GM19372 (cell line): Measurements from ENCODE around the gene FAM229A.
A peak's percentile ranks its signal among the peaks of the same experiment; 100 is the strongest.
"Not testable (repeated sequence)": the region's sequence is repeated elsewhere in the genome, so short reads cannot be mapped to it uniquely, and the experiment has no call there.

Source experiments
- ATAC-seq: cut with Tn5 transposase; IDR thresholded peaks from one replicate; pipeline ENCODE4 v1.9.1; 2021; ENCODE audit warnings: mild to moderate bottlenecking, low read depth, moderate library complexity; ENCODE audit not compliant: unreplicated experiment

FAM229A gene

GRCh38 chr1:32377541-32378220, 15.4 kb upstream of the FAM229A start:
- no peak for ATAC-seq

- ATAC-seq: no peak
Measured at GRCh38 chr1:32376199-32376598, 13.9 kb upstream of the FAM229A start.

DNA sequence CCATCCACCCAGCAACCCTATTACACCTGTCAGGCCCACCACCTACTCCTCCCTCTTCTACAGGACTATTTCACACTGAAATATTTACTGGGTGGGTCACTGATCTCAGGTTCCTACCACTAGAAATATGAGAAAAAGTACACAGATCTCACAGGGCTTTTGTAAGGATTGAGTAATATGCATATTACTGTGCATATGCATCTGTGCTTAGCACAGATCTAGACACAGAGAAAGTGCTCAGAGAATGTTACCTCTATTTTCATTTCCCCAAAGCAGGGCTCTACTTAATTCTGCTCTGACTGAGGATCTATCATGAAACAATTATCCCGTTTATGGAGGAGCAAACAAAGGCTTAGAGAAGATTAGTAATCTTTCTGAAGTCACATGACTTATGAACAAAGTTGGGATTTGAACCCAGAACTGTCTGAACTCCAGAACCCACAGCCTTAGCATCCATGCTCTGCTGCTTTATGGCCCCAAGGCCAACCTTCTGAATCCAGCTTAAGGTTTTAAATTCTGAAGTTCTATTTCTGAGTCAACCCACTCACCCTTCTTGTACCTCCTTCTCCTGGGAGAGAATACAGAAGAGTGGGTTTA, 11.8 kb upstream of the FAM229A start:
- ATAC-seq: no peak

- ATAC-seq: no peak
Measured at GRCh38 chr1:32372149-32372756, 10.0 kb upstream of the FAM229A start.

GRCh38 chr1:32367912-32368635, 5.8 kb upstream of the FAM229A start:
- ATAC-seq: no peak

DNA sequence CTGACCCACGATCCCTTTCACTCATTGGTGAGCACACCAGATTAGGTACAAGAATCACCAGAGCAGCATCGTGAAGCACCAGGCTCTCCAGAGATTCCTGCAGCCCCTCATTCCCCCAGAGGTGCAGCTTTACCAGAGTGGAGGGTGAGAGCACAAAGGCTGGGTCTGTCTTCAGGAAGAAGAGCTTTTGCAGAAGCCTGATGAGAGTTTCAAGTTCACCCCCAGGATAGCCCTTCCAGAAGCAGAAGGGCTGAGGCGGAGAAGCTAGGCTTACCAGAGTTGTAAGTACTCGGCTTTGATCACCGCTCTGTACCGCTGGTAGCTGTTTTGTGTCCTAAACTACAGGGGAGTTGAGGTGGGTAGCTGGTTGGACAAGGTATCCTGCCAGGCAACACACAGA, 3.2 kb upstream of the FAM229A start:
- ATAC-seq: no peak

DNA sequence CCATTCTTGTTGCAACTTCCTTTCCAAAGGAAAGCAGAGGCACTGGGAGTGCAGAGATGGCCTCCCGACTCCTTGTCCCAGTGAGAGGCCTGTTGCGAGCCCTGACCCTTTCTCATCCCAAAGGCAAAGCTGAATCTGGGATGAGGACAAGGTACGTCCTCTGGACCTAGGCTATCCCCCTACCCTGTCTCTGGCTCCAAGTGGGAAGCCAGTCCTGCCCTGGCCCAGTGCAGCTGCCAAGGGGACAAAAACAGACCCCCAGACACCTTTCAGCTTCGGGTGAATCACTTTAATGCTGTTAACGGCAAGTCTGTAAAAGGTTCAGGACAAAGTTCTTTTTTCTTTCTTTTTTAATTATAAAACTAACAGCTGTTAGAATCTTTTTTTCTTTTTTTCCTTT, 2.6 kb upstream of the FAM229A start:
- ATAC-seq: no peak

GRCh38 chr1:32363713-32364112, 1.4 kb upstream of the FAM229A start:
- no peak for ATAC-seq

GRCh38 chr1:32361674-32362473, 411 bp downstream of the FAM229A start:
- ATAC-seq: no peak

GRCh38 chr1:32361308-32361673, 994 bp downstream of the FAM229A start:
- no peak for ATAC-seq

DNA sequence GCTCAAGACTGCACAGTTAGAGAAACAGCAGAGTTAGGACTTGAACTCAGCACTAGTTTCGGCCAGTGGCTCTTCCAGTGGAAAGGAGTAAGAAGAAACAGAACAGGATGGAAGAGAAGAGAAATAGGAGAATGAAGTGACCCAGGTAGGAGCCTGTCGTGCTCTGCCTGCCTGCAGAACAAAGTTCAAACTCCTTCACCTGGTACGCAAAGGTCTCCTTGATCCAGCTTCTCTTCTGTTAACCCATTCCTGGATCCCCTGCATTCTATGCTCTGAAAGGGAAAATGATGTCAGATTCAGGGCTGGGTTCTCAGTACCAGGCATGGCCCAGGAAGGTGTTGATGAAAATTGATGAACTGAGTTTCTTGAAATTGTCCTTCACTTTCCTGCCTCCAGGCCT, 3.9 kb downstream of the FAM229A start:
- ATAC-seq: no peak

DNA sequence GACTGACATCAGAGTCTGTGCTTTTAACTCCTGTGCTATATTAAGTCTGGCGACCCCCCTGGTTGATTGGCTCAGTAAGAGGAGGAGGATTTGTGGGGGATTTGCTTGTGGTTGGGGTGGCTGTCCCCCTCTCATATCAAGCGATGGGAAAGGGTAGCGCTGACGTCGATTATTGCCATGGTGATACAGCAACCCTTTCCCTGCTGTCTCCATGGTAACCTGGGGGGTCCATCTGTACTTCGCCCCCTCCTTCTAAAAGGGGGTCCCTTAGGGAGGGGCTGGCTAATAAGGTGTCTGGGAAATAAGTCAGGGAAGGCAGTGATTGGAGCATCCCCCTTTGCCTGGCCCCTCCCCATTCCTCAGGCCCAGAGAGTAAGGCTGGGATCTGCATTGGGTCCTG, 4.7 kb downstream of the FAM229A start:
- no peak for ATAC-seq

DNA sequence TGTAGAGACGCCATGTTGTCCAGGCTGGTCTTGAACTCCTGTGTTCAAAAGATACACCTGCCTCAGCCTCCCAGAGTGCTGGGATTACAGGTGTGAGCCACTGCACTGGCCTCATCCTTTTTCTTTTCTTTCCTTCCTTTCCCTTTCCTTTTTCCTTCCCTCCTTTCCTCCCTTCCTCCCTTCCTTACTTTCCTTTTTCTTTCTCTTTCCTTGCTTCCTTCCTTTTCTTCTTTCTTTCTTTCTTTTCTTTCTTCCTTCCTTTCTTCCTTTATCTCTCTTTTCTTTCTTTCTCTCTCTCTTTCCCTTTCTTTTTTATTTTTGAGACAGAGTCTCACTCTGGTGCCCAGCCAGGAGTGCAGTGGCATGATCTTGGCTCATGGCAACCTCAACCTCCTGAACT, 5.8 kb downstream of the FAM229A start:
- ATAC-seq: no peak

DNA sequence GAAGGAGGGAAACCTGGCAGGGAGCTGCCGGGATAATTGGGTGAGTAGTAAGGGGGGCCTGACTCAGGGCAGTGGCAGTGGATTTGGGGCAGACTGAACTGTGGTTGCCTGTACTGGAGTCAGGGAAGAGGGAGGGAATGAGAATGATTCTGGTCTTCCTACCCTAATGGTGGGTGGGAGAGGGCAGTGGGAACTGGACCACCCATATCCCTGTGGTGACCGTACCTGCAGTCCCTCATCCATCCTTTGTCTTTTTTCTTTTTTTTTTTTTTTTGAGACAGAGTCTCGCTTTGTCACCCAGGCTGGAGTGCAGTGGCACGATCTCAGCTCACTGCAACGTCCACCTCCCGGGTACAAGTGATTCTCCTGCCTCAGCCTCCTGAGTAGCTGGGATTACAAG, 6.5 kb downstream of the FAM229A start:
- not testable (repeated sequence) for ATAC-seq

- ATAC-seq: no peak
Measured at GRCh38 chr1:32353886-32354570, 8.3 kb downstream of the FAM229A start.

DNA sequence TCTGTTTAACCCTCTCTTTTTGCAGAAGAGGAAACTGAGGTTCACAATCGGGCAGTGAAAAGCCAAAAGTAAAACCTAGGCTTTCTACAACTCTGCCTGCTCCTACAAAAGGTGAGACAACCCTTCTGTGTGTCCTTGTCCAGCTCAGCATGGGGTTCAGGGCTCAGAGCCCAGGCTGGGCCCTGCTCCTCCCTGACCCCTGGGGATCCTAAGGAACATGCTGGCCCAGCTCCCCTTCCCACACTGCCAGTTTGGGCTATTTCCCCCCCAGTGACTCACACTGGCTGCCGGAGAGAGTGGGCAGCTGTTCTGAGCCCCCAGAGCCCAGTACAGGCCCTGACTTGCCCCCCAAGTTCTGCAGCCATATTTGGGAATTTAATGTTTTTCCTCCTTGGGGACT, 8.9 kb downstream of the FAM229A start:
- ATAC-seq: no peak

DNA sequence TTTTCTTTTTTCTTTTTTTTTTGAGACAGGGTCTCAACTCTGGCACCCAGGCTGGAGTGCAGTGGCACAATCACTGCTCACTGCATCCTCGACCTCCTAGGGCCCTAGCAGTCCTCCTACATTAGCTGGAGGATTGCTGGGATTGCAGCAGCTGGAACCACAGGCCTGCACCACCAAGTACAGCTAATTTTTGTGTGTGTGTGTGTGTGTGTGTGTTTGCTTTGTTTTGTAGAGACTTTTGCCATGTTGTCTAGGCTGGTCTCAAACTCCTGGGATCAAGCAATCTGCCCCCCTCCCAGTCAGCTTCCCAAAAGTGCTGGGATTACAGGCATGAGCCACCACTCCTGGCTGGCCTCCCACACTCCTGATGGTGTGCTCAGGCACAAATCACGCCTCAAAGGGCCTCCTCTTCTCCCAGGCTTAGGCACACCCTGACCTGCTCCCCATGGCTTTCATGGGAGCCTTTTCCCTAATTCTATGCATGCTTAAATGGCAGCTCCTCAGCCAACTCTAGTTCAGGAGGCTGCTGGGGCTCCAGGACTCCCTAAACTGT, 9.4 kb downstream of the FAM229A start:
- ATAC-seq: no peak

- ATAC-seq: no peak
Measured at GRCh38 chr1:32352239-32352745, 10.0 kb downstream of the FAM229A start.

DNA sequence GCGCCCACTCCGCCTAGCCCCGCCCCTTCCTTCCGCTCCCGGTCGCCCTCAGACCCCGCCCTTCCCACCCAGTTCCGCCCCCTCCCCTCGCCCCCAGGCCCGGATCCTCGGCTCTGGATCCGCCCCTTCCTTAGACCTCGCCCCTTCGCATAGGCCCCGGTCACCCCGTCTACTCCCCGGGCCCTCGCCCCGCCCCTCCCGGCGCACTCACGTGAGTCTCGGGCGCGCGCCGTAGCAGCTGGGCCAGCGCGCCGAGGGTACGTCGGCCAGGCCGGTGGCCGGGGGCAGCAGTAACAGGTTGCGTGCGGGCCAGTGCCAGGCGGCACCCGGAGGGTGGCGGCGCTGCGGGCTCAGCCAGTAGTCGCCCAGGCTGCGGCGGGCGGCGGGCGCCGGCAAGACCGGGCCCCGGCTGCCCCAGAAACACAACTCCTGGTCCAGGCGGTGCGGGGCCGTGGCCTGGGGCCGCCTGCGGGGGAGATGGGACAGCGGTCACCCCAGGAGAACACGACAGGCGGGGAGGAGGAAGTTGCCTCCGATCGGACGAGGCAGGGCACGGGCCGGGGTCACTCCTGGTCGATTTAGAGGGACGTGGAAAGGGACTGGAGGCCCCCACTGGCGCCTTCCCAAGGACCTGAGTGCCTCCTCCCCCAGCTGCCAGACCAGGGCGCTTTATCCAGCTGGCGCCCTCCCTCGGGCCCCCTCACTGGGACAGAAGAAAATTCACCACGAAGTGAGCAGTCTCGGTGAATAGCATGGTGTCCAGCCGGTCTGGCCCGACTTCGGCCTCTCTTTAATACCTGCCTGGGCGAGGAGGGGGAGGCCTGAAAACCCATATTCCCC, 10.7 kb downstream of the FAM229A start:
- peak; percentile 85 for ATAC-seq
